Vagina (tissue), 2 donors: ENCODE results near the gene ZNF598. TPM values are rescaled to one million over a fixed set of nuclear protein-coding genes. Genes with fewer than 3 reads are reported as not detected.

ENCODE experiments used
- DNase-seq, 2 donors: peaks; one replicate each; pipeline ENCODE4 v3.0.0-alpha.2; 2017; ENCODE audit errors: extremely low spot score in 2 of 2
- H3K27ac ChIP-seq: fragments of 200-600 bp; sonication (generic); one replicate; pipeline ENCODE4 v1.5.1; 2019
- H3K27me3 ChIP-seq: fragments of 200-600 bp; sonication (generic); one replicate; pipeline ENCODE4 v1.5.1; 2019
- H3K36me3 ChIP-seq, 2 donors: fragments of 200-600 bp; sonication (generic); one replicate each; pipeline ENCODE4 v1.5.1; 2017 to 2019
- H3K4me1 ChIP-seq: fragments of 200-600 bp; sonication (generic); one replicate; pipeline ENCODE4 v1.5.1; 2019
- H3K4me3 ChIP-seq, 2 donors: fragments of 200-600 bp; sonication (generic); 1 replicate in 1 of 2; 2 replicates in 1 of 2; pipeline ENCODE4 v1.5.1; 2016 to 2019
- H3K9me3 ChIP-seq: fragments of 200-600 bp; sonication (generic); one replicate; pipeline ENCODE4 v1.5.1; 2019
- POLR2A ChIP-seq, 2 donors: fragments of 450-650 bp; IDR thresholded peaks; one replicate each; pipeline ENCODE4 v1.6.1; 2017; ENCODE audit warnings: antibody characterized with exemption in 2 of 2, mild to moderate bottlenecking in 2 of 2, moderate library complexity in 2 of 2
- POLR2AphosphoS5 ChIP-seq, 2 donors: sonication (generic); formaldehyde crosslinking; IDR thresholded peaks; one replicate each; pipeline ENCODE4 v1.9.0; 2017; ENCODE audit warnings: antibody characterized with exemption in 2 of 2, mild to moderate bottlenecking in 2 of 2, low read depth in 1 of 2; ENCODE audit not compliant: insufficient read depth in 1 of 2
- intact Hi-C: fragments of 100-400 bp; cut with DNase I; formaldehyde crosslinking; loops from one replicate; pipeline ENCODE4 v1.15.1; 2023
- total RNA-seq: library from RNA; depleted of rRNA; stranded (reverse); fragments of >200 nt; gene quantifications from one replicate; pipeline ENCODE4 v1.2.3, GENCODE V29; 2016
- TF ChIP-seq, protein P1 (sequence below), 3 experiments: fragments of 450-650 bp in 2 of 3; fragments of 200-600 bp in 1 of 3; sonication (generic) in 1 of 3; IDR thresholded peaks; one replicate each; pipeline ENCODE4 v1.5.1; 2017 to 2019; ENCODE audit warnings: antibody characterized with exemption in 3 of 3, mild to moderate bottlenecking in 2 of 3, moderate library complexity in 2 of 3

ZNF598 gene
- total RNA-seq, 1 donor from 2014 or later = 51.8 TPM

DNA sequence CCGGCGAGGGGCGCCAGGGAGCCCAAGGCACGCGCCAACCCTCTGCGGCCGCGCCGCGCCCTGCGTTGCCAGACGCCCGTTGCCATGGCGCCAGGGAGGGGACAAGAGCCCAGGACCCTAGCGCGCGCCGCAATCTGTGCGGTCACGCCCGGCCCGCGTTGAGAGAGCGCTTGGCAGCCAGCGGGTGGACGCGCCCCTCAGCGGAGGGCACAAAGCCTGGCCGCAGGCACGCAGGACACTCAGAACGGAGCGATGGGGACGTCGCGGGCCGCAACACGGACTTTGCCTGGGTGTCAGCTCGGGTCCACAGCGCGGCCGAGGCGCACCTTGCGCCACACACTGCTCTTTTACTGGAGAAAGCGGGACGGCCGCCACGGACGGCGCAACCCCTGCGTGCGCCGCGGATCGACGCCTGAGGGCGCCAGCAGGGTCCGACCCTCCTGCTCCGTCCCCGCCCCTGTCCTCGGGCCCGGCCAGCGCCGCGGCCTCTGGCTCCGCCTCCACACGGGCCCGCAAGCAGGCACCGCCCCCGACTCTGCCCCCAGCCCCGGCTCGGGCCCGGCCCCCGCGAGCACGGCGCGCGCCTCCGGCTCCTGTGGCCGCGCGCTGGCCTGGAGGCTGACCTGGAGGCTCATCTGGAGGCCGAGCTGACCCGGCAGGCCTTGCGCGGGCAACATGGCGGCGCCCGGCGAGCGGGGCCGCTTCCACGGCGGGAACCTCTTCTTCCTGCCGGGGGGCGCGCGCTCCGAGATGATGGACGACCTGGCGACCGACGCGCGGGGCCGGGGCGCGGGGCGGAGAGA, 25.9 kb downstream of the ZNF598 start, which contains the start of gene GFER:
TSS of gene GFER (plus strand) at position 650 of the 803 bp plus-strand sequence. CDS start at position 676, 26 bp downstream.
- Histone ChIP-seq H3K36me3 (peaks cover 0 to 13% of the 10 kb centered on the region in 2 donors), H3K4me3 (peak within 1 kb of the TSS; percentile 59 to 87), H3K27ac (peak within 1 kb of the TSS; percentile 53), H3K9me3 (no peaks in the 10 kb centered on the region), H3K4me1 (peaks cover 30% of the 10 kb centered on the region), H3K27me3 (no peaks in the 10 kb centered on the region)
- DNase-seq = no peak
- intact Hi-C loops = no loop called here
- no peak for TF ChIP-seq POLR2A (IDR thresholded peaks at IDR 0.05)
- TF ChIP-seq POLR2AphosphoS5 (IDR thresholded peaks at IDR 0.05; ENCODE audit: insufficient read depth in 1 of 2, low read depth in 1 of 2) = peak in 1 of 2 donors; percentile 51
- TF ChIP-seq, protein P1, sequence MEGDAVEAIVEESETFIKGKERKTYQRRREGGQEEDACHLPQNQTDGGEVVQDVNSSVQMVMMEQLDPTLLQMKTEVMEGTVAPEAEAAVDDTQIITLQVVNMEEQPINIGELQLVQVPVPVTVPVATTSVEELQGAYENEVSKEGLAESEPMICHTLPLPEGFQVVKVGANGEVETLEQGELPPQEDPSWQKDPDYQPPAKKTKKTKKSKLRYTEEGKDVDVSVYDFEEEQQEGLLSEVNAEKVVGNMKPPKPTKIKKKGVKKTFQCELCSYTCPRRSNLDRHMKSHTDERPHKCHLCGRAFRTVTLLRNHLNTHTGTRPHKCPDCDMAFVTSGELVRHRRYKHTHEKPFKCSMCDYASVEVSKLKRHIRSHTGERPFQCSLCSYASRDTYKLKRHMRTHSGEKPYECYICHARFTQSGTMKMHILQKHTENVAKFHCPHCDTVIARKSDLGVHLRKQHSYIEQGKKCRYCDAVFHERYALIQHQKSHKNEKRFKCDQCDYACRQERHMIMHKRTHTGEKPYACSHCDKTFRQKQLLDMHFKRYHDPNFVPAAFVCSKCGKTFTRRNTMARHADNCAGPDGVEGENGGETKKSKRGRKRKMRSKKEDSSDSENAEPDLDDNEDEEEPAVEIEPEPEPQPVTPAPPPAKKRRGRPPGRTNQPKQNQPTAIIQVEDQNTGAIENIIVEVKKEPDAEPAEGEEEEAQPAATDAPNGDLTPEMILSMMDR (IDR thresholded peaks at IDR 0.05) = peak in 2 of 3 experiments; percentile 3 to 6

- intact Hi-C loops = no loop called here
- peak overlapping the region; percentile 59 to 87 for H3K4me3 ChIP-seq
- TF ChIP-seq POLR2AphosphoS5 (IDR thresholded peaks at IDR 0.05; ENCODE audit: insufficient read depth in 1 of 2, low read depth in 1 of 2) (no peak), POLR2A (IDR thresholded peaks at IDR 0.05) (no peak)
- TF ChIP-seq, protein P1 (IDR thresholded peaks at IDR 0.05) = no peak
- peaks cover 0 to 18% of the 10 kb centered on the region in 2 donors for H3K36me3 ChIP-seq
- no peak for DNase-seq
- H3K27ac ChIP-seq = no peak overlapping the region
- H3K27me3 ChIP-seq = no peaks in the 10 kb centered on the region
- no peaks in the 10 kb centered on the region for H3K9me3 ChIP-seq
- peaks cover 30% of the 10 kb centered on the region for H3K4me1 ChIP-seq
Observed at GRCh38 chr16:1982991-1983543, 26.6 kb downstream of the ZNF598 start.

DNA sequence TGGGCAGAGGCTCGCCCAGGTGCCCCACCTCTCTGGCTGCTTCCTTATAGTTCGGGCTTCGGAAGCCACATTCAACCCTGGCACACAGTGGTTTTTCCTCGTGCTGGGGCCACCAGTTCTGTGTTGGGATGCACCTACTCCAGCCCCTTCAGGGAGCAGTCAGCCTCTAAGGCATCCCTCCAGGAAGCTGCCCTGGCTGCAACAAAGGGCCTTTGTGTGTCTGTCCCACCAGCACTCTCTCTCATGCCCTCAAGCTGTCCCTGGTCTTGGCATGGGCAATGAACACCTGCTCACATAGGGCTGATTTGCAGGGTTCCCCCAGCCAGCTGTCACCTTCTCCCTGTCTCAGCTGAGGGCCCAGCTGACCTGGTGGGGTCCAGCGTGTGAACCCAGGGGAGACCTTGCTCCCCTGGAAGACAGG, 27.6 kb downstream of the ZNF598 start:
- TF ChIP-seq, protein P1 (IDR thresholded peaks at IDR 0.05) = no peak
- Histone ChIP-seq H3K27ac (no peak overlapping the region), H3K36me3 (peaks cover 0 to 27% of the 10 kb centered on the region in 2 donors), H3K4me1 (peaks cover 30% of the 10 kb centered on the region), H3K27me3 (no peaks in the 10 kb centered on the region), H3K4me3 (no peak overlapping the region), H3K9me3 (no peaks in the 10 kb centered on the region)
- intact Hi-C loops = no loop called here
- no peak for DNase-seq

DNA sequence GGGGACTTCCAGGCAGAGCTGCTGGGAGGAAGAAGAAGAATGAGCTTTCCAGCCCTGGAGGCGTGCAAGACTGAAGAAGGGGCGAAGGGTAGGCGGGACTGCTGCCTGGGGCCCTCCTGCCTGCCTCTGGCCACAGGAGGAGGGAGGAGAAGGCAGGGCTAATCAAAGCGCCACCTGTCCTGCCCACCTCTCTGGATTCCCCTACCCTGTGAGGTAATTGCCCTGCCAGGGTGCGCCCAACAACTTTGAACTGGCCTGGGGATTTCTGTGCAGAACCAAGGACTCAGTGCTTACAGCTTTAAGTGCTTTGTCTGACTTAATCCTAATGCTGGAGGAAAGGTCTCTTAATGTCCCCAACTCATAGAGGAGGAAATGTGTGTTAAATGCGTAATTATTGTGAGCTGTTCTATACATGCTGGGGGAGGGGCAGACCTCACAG, 28.2 kb downstream of the ZNF598 start, which contains the start of gene NOXO1:
TSS of gene NOXO1 (minus strand) at position 72 of the 439 bp plus-strand sequence. CDS start 290 bp downstream, outside the sequence.
- H3K4me3 ChIP-seq = peak within 1 kb of the TSS in 1 of 2 donors; percentile 26
- no peaks in the 10 kb centered on the region for H3K27me3 ChIP-seq
- no peaks in the 10 kb centered on the region for H3K9me3 ChIP-seq
- intact Hi-C loops = no loop called here
- no peak for DNase-seq
- no peak within 1 kb of the TSS for H3K27ac ChIP-seq
- TF ChIP-seq POLR2AphosphoS5 (IDR thresholded peaks at IDR 0.05; ENCODE audit: insufficient read depth in 1 of 2, low read depth in 1 of 2) (no peak), POLR2A (IDR thresholded peaks at IDR 0.05) (no peak)
- TF ChIP-seq, protein P1 (IDR thresholded peaks at IDR 0.05) = no peak
- H3K4me1 ChIP-seq = peaks cover 30% of the 10 kb centered on the region
- H3K36me3 ChIP-seq = peaks cover 0 to 28% of the 10 kb centered on the region in 2 donors

DNA sequence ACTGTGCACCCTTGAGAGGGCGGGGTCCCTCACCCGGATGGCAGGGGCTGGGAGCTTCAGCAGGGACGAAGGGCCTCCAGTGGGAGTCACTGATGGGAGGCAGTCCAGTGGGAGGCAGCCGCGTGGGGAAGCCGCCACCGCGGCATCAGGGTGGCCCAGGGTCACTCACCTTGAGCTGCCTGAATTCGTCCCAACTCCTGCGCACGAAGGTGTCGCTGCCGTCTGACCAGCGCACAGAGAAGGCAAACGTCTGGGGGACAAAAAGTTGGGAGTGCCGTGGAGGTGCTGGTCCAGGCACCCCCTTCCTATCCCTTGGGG, 28.9 kb downstream of the ZNF598 start:
- H3K36me3 ChIP-seq = peaks cover 0 to 28% of the 10 kb centered on the region in 2 donors
- H3K4me1 ChIP-seq = peaks cover 30% of the 10 kb centered on the region
- no peaks in the 10 kb centered on the region for H3K27me3 ChIP-seq
- no peak overlapping the region for H3K4me3 ChIP-seq
- no peak overlapping the region for H3K27ac ChIP-seq
- DNase-seq = no peak
- intact Hi-C loops = no loop called here
- TF ChIP-seq POLR2A (IDR thresholded peaks at IDR 0.05) (no peak), POLR2AphosphoS5 (IDR thresholded peaks at IDR 0.05; ENCODE audit: insufficient read depth in 1 of 2, low read depth in 1 of 2) (no peak)
- TF ChIP-seq, protein P1 (IDR thresholded peaks at IDR 0.05) = no peak
- no peaks in the 10 kb centered on the region for H3K9me3 ChIP-seq
